Measurements from ENCODE around the gene SUPT3H. TPM values are rescaled to one million over a fixed set of nuclear protein-coding genes. Genes with fewer than 3 reads are reported as not detected.
A peak's percentile ranks its signal among the peaks of the same experiment; 100 is the strongest.

SUPT3H gene
- total RNA-seq, 1 donor from 2014 or later, result 16.0 TPM

DNA sequence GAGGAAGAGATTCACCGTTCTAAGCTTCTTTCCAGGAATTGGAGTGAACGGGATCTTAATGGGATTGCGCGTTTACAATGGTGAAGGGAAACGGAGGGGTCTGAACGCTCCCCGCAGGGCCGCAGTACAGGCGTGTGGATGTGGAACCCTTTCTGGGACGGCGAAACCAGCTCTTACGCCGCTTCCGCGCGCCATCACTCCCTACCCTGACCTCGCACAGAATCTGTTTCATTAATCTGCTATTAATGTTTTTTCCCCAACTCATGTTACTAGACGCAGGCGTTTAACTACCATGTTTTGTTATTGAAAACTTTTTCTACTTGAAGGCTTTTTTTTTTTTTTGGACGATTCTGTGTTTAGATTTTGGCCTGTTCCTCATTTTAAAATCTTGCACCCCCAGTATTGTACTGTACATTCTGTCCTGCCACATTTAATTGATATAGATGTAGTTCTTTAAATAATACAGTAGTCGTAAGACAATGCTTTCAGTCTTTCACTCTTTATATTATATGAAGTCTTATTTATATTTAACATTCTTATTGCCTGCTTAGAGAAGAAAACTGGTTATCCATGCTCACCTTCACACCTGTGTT lies 696 bp upstream of the SUPT3H start:
- H3K9me3 Mint-ChIP-seq (ENCODE audit: unreplicated experiment), result peaks cover 7% of the 10 kb centered on the region
- TF ChIP-seq, protein P1, sequence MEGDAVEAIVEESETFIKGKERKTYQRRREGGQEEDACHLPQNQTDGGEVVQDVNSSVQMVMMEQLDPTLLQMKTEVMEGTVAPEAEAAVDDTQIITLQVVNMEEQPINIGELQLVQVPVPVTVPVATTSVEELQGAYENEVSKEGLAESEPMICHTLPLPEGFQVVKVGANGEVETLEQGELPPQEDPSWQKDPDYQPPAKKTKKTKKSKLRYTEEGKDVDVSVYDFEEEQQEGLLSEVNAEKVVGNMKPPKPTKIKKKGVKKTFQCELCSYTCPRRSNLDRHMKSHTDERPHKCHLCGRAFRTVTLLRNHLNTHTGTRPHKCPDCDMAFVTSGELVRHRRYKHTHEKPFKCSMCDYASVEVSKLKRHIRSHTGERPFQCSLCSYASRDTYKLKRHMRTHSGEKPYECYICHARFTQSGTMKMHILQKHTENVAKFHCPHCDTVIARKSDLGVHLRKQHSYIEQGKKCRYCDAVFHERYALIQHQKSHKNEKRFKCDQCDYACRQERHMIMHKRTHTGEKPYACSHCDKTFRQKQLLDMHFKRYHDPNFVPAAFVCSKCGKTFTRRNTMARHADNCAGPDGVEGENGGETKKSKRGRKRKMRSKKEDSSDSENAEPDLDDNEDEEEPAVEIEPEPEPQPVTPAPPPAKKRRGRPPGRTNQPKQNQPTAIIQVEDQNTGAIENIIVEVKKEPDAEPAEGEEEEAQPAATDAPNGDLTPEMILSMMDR (IDR thresholded peaks at IDR 0.05; ENCODE audit: partially characterized antibody, unreplicated experiment), result no peak
- peak; percentile 33 for DNase-seq
- H3K36me3 Mint-ChIP-seq (ENCODE audit: unreplicated experiment), result no peaks in the 10 kb centered on the region
- no peaks in the 10 kb centered on the region for H3K4me1 Mint-ChIP-seq (ENCODE audit: low read depth, unreplicated experiment)
- peaks cover 7% of the 10 kb centered on the region for H3K27me3 Mint-ChIP-seq (ENCODE audit: unreplicated experiment)
- H3K4me3 Mint-ChIP-seq (ENCODE audit: unreplicated experiment), result peak overlapping the region; percentile 98
- H3K27ac Mint-ChIP-seq (ENCODE audit: unreplicated experiment), result peak overlapping the region; percentile 90

DNA sequence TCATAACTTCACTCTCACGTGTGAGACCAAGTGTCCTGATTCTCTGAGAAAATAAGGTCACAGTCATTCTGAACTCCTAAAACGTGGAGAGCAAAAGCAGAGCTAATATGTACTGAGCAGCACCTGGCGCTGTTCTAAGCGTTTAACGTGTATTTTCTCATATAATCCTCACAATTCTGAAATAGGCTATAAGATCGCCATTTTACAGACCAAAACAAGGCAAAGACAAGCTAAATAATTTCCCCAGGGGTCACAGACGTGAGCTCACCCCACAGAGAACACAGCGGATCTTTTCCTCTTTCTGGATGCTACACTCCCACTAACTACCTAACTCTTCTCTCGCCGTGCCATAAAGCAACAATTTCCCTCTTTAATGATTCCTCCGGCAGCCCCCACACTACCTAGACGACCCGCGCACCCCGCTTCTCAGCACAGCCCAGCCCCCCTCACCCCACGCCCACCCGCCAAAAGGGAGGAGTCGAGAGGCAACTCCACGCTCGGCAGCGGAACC lies 636 bp downstream of the SUPT3H start:
- Mint-ChIP-seq H3K36me3 (ENCODE audit: unreplicated experiment) (no peaks in the 10 kb centered on the region), H3K4me3 (ENCODE audit: unreplicated experiment) (peak overlapping the region; percentile 98), H3K4me1 (ENCODE audit: low read depth, unreplicated experiment) (no peaks in the 10 kb centered on the region), H3K27me3 (ENCODE audit: unreplicated experiment) (peaks cover 7% of the 10 kb centered on the region), H3K9me3 (ENCODE audit: unreplicated experiment) (peaks cover 7% of the 10 kb centered on the region), H3K27ac (ENCODE audit: unreplicated experiment) (peak overlapping the region; percentile 98)
- no peak for DNase-seq
- TF ChIP-seq, protein P1 (IDR thresholded peaks at IDR 0.05; ENCODE audit: partially characterized antibody, unreplicated experiment), result no peak

DNA sequence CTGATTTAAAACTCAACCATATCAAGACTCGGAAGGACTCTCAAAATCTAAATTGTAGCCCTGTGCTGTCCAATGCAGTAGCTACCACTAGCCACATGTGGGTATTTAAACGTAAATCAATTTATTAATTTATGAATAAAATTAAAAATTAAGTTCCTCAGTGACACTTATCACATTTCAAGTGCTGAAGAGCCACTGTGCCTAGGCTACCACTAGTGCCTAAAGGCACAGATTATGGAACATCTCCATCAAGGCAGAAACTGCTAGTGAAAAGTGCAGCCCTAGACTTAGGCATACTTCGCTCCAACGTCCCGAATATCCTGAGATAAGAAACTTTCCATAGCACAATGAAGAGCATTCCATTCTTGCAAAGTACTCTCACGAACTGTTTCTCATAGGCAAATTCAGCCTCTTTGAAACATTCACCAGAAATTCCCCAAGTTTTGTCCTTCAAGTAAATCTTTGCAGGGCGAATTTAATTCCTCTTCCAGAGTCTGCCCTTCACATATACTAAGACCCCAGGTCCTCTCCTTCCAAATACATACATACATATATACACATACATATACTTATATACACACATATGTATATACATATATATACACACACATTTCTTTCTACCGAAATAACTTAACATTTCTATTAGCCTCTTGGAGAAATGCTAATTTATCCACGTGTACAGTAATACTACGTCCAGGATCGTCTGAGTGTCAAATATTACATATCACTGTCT lies 1.3 kb downstream of the SUPT3H start:
- H3K4me1 Mint-ChIP-seq (ENCODE audit: low read depth, unreplicated experiment), result no peaks in the 10 kb centered on the region
- H3K27me3 Mint-ChIP-seq (ENCODE audit: unreplicated experiment), result peaks cover 7% of the 10 kb centered on the region
- peak overlapping the region; percentile 98 for H3K27ac Mint-ChIP-seq (ENCODE audit: unreplicated experiment)
- TF ChIP-seq, protein P1 (IDR thresholded peaks at IDR 0.05; ENCODE audit: partially characterized antibody, unreplicated experiment), result no peak
- H3K9me3 Mint-ChIP-seq (ENCODE audit: unreplicated experiment), result peaks cover 7% of the 10 kb centered on the region
- no peak for DNase-seq
- no peaks in the 10 kb centered on the region for H3K36me3 Mint-ChIP-seq (ENCODE audit: unreplicated experiment)
- peak overlapping the region; percentile 98 for H3K4me3 Mint-ChIP-seq (ENCODE audit: unreplicated experiment)

DNA sequence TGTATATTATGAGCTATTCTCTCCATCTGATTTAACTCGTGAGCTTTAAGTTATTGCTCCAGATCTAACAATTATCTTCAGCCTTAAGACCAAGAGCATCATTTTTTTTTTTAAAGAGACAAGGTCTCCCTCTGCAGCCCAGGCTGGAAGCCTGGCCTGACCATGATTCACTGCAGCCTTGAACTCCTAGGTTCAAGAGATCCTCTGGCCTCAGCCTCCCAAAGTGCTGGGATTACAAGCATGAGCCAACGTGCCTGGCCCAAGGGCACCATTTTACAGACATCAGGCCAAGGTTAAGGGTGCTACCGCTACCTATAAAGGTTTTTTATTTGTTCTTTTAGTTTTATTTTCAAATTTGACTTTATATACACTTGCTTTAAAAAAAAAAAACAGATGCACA lies 2.3 kb downstream of the SUPT3H start:
- TF ChIP-seq, protein P1 (IDR thresholded peaks at IDR 0.05; ENCODE audit: partially characterized antibody, unreplicated experiment), result no peak
- Mint-ChIP-seq H3K9me3 (ENCODE audit: unreplicated experiment) (peaks cover 7% of the 10 kb centered on the region), H3K27me3 (ENCODE audit: unreplicated experiment) (peaks cover 7% of the 10 kb centered on the region), H3K4me1 (ENCODE audit: low read depth, unreplicated experiment) (no peaks in the 10 kb centered on the region), H3K27ac (ENCODE audit: unreplicated experiment) (no peak overlapping the region), H3K36me3 (ENCODE audit: unreplicated experiment) (no peaks in the 10 kb centered on the region), H3K4me3 (ENCODE audit: unreplicated experiment) (no peak overlapping the region)
- no peak for DNase-seq
